NCI-H2196 (cell line): ENCODE measurements around the gene PLCL1.

ENCODE experiments used
- DNase-seq: peaks from one replicate; lab custom pipeline; 2025; ENCODE audit not compliant: unreplicated experiment; lab: John Stamatoyannopoulos, UW

PLCL1 gene

GRCh38 chr2:197852108-197852507 is 47.7 kb downstream of the PLCL1 start:
- no peak for DNase-seq

- no peak for DNase-seq
Observed at GRCh38 chr2:197853549-197853948, 49.2 kb downstream of the PLCL1 start.

GRCh38 chr2:197857476-197858107 is 53.2 kb downstream of the PLCL1 start:
- no peak for DNase-seq

- no peak for DNase-seq
Observed at GRCh38 chr2:197858607-197859140, 54.3 kb downstream of the PLCL1 start.

- DNase-seq = no peak
Observed at GRCh38 chr2:197862246-197862955, 58.0 kb downstream of the PLCL1 start.

GRCh38 chr2:197863744-197864143 is 59.4 kb downstream of the PLCL1 start:
- DNase-seq = no peak

GRCh38 chr2:197866455-197866854 is 62.1 kb downstream of the PLCL1 start:
- DNase-seq = no peak

GRCh38 chr2:197867033-197867432 is 62.6 kb downstream of the PLCL1 start:
- no peak for DNase-seq

GRCh38 chr2:197867624-197868023 is 63.2 kb downstream of the PLCL1 start:
- DNase-seq = no peak

GRCh38 chr2:197868206-197868605 is 63.8 kb downstream of the PLCL1 start:
- no peak for DNase-seq

- no peak for DNase-seq
Observed at GRCh38 chr2:197869041-197869440, 64.6 kb downstream of the PLCL1 start.

GRCh38 chr2:197869501-197870111 is 65.2 kb downstream of the PLCL1 start:
- DNase-seq = no peak

GRCh38 chr2:197870137-197870536 is 65.7 kb downstream of the PLCL1 start:
- DNase-seq = no peak

- no peak for DNase-seq
Observed at GRCh38 chr2:197871780-197872456, 67.5 kb downstream of the PLCL1 start.

GRCh38 chr2:197873293-197873701 is 68.9 kb downstream of the PLCL1 start:
- DNase-seq = no peak

- DNase-seq = no peak
Observed at GRCh38 chr2:197875763-197876162, 71.4 kb downstream of the PLCL1 start.

GRCh38 chr2:197876524-197876923 is 72.1 kb downstream of the PLCL1 start:
- DNase-seq = no peak

- DNase-seq = no peak
Observed at GRCh38 chr2:197877038-197877437, 72.6 kb downstream of the PLCL1 start.

GRCh38 chr2:197878792-197879191 is 74.4 kb downstream of the PLCL1 start:
- DNase-seq = no peak

GRCh38 chr2:197879812-197880408 is 75.5 kb downstream of the PLCL1 start:
- no peak for DNase-seq

GRCh38 chr2:197883354-197884032 is 79.1 kb downstream of the PLCL1 start:
- DNase-seq = no peak
